Measurements from ENCODE around the gene VEPH1. TPM values are rescaled to one million over a fixed set of nuclear protein-coding genes. Genes with fewer than 3 reads are reported as not detected.

VEPH1 gene
- total RNA-seq, 6 experiments from 2014 or later = 0.51 to 1.4 (median 0.93) TPM

DNA sequence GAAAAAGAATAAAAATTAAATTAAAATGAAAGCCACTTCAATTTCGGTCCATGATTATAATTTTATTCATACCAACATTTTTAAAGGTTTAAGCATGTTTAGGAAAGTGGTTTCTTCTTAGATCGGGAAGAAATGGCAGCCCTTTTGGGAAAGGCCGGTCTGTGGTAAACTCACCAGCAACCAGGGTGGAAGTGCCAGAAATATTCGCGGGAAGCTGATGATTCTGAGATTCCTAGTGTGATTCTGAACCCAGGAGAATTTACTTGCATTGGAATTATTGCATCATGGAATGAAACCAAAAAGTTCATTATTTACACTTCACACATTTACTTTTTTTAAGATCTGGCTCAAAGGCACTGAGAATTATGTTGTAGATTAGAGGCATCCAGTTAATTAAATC, 246.1 kb downstream of the VEPH1 start:
- H3K4me1 ChIP-seq = no peaks in the 10 kb centered on the region
- H3K36me3 ChIP-seq = no peaks in the 10 kb centered on the region
- ATAC-seq (no peak), DNase-seq (no peak)
- H3K27ac ChIP-seq = no peak overlapping the region
- TF ChIP-seq, protein P1, sequence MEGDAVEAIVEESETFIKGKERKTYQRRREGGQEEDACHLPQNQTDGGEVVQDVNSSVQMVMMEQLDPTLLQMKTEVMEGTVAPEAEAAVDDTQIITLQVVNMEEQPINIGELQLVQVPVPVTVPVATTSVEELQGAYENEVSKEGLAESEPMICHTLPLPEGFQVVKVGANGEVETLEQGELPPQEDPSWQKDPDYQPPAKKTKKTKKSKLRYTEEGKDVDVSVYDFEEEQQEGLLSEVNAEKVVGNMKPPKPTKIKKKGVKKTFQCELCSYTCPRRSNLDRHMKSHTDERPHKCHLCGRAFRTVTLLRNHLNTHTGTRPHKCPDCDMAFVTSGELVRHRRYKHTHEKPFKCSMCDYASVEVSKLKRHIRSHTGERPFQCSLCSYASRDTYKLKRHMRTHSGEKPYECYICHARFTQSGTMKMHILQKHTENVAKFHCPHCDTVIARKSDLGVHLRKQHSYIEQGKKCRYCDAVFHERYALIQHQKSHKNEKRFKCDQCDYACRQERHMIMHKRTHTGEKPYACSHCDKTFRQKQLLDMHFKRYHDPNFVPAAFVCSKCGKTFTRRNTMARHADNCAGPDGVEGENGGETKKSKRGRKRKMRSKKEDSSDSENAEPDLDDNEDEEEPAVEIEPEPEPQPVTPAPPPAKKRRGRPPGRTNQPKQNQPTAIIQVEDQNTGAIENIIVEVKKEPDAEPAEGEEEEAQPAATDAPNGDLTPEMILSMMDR (IDR thresholded peaks at IDR 0.05) = no peak
- no peak for TF ChIP-seq POLR2A (IDR thresholded peaks at IDR 0.05)
- 96% methylated on average over 5 of the region's 5 CpGs for WGBS (ENCODE audit: insufficient coverage, low coverage, low lambda C conversion rate, missing lambda C conversion rate)
- H3K9me3 ChIP-seq = no peaks in the 10 kb centered on the region
- no peaks in the 10 kb centered on the region for H3K27me3 ChIP-seq
- intact Hi-C loops (cut with DNase I) = no loop called here
- H3K4me3 ChIP-seq = no peak overlapping the region

GRCh38 chr3:157255797-157256196, 247.4 kb downstream of the VEPH1 start:
- intact Hi-C loops (cut with DNase I) = no loop called here
- WGBS (ENCODE audit: insufficient coverage, low coverage, low lambda C conversion rate, missing lambda C conversion rate) = 42% methylated on average over 1 of the region's 1 CpG
- Histone ChIP-seq H3K9me3 (no peaks in the 10 kb centered on the region), H3K27me3 (no peaks in the 10 kb centered on the region), H3K4me1 (no peaks in the 10 kb centered on the region), H3K4me3 (no peak overlapping the region), H3K27ac (no peak overlapping the region), H3K36me3 (no peaks in the 10 kb centered on the region)
- DNase-seq (no peak), ATAC-seq (no peak)
- no peak for TF ChIP-seq POLR2A (IDR thresholded peaks at IDR 0.05)
- TF ChIP-seq, protein P1 (IDR thresholded peaks at IDR 0.05) = no peak

DNA sequence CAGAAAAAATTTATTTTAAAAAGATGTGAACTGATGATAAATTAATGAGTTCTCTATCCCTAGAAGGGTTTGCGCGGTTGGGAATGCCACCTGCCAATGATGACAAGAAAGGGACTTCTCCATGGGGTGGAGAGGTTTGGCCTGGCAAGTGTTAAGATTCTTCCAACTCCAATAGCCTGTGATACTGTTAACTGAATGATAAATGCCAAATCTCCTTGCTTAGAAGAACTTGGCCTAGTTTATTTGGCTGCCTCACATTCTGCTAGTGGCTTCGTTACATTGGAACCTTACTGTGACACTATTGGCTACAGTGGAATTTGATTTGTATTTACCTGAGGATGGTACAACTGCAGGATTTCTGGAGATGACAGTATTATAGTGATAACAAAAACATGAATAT, 251.5 kb downstream of the VEPH1 start:
- no peak for ATAC-seq
- WGBS (ENCODE audit: insufficient coverage, low coverage, low lambda C conversion rate, missing lambda C conversion rate) = 89% methylated on average over 3 of the region's 3 CpGs
- H3K4me3 ChIP-seq = no peak overlapping the region
- intact Hi-C loops (cut with DNase I) = no loop called here
- no peak overlapping the region for H3K27ac ChIP-seq
- no peak for TF ChIP-seq POLR2A (IDR thresholded peaks at IDR 0.05)
- no peak for DNase-seq
- H3K4me1 ChIP-seq = no peaks in the 10 kb centered on the region
- H3K27me3 ChIP-seq = no peaks in the 10 kb centered on the region
- H3K36me3 ChIP-seq = no peaks in the 10 kb centered on the region
- no peaks in the 10 kb centered on the region for H3K9me3 ChIP-seq

- Histone ChIP-seq H3K4me3 (no peak overlapping the region), H3K27ac (no peak overlapping the region), H3K27me3 (no peaks in the 10 kb centered on the region), H3K4me1 (no peaks in the 10 kb centered on the region), H3K9me3 (no peaks in the 10 kb centered on the region), H3K36me3 (no peaks in the 10 kb centered on the region)
- intact Hi-C loops (cut with DNase I) = no loop called here
- WGBS (ENCODE audit: insufficient coverage, low coverage, low lambda C conversion rate, missing lambda C conversion rate) = 94% methylated on average over 5 of the region's 5 CpGs
- no peak for TF ChIP-seq POLR2A (IDR thresholded peaks at IDR 0.05)
- TF ChIP-seq, protein P1 (IDR thresholded peaks at IDR 0.05) = no peak
- ATAC-seq (no peak), DNase-seq (no peak)
These were observed 253.6 kb downstream of the VEPH1 start for GRCh38 chr3:157249606-157250005.

GRCh38 chr3:157248590-157249422, 254.4 kb downstream of the VEPH1 start:
- DNase-seq = no peak
- H3K4me3 ChIP-seq = no peak overlapping the region
- no peaks in the 10 kb centered on the region for H3K4me1 ChIP-seq
- no peaks in the 10 kb centered on the region for H3K36me3 ChIP-seq
- no peaks in the 10 kb centered on the region for H3K9me3 ChIP-seq
- 58% methylated on average over 5 of the region's 5 CpGs for WGBS (ENCODE audit: insufficient coverage, low coverage, low lambda C conversion rate, missing lambda C conversion rate)
- H3K27ac ChIP-seq = no peak overlapping the region
- H3K27me3 ChIP-seq = no peaks in the 10 kb centered on the region
- TF ChIP-seq, protein P1 (IDR thresholded peaks at IDR 0.05) = no peak
- no peak for TF ChIP-seq POLR2A (IDR thresholded peaks at IDR 0.05)
- peak in 1 of 4 donors; percentile 29 for ATAC-seq
- intact Hi-C loops (cut with DNase I) = no loop called here
